Breast epithelium (tissue), 3 donors: Measurements from ENCODE around the gene DDIT4.

Experiments
- CTCF ChIP-seq, 3 donors: fragments of 450-650 bp; IDR thresholded peaks; one replicate each; pipeline ENCODE4 v1.5.1; 2016 to 2017; ENCODE audit warnings: antibody characterized with exemption in 3 of 3, mild to moderate bottlenecking in 3 of 3, moderate library complexity in 3 of 3
- POLR2AphosphoS5 ChIP-seq, 3 donors: sonication (generic); formaldehyde crosslinking; IDR thresholded peaks; one replicate each; pipeline ENCODE4 v1.6.1; 2017; ENCODE audit warnings: antibody characterized with exemption in 3 of 3

DNA sequence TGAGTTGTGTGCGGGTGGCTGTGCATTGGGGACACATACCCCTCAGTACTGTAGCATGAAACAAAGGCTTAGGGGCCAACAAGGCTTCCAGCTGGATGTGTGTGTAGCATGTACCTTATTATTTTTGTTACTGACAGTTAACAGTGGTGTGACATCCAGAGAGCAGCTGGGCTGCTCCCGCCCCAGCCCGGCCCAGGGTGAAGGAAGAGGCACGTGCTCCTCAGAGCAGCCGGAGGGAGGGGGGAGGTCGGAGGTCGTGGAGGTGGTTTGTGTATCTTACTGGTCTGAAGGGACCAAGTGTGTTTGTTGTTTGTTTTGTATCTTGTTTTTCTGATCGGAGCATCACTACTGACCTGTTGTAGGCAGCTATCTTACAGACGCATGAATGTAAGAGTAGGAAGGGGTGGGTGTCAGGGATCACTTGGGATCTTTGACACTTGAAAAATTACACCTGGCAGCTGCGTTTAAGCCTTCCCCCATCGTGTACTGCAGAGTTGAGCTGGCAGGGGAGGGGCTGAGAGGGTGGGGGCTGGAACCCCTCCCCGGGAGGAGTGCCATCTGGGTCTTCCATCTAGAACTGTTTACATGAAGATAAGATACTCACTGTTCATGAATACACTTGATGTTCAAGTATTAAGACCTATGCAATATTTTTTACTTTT is 1.8 kb downstream of the DDIT4 start:
- TF ChIP-seq CTCF (IDR thresholded peaks at IDR 0.05) (no peak), POLR2AphosphoS5 (IDR thresholded peaks at IDR 0.05) (peak in 1 of 3 donors; percentile 6)
